Hepatic stellate cell (primary cell): Measurements from ENCODE around the gene MB21D2.
A peak's percentile ranks its signal among the peaks of the same experiment; 100 is the strongest.

Experiments used
- DNase-seq: peaks from one replicate; pipeline ENCODE4 v3.0.0; 2011; ENCODE audit warnings: low spot score

MB21D2 gene

GRCh38 chr3:192833177-192833890, 84.3 kb downstream of the MB21D2 start:
- DNase-seq = peak; percentile 47

- no peak for DNase-seq
Observed at GRCh38 chr3:192831801-192832347, 85.8 kb downstream of the MB21D2 start.

GRCh38 chr3:192831111-192831644, 86.5 kb downstream of the MB21D2 start:
- peak; percentile 74 for DNase-seq

DNA sequence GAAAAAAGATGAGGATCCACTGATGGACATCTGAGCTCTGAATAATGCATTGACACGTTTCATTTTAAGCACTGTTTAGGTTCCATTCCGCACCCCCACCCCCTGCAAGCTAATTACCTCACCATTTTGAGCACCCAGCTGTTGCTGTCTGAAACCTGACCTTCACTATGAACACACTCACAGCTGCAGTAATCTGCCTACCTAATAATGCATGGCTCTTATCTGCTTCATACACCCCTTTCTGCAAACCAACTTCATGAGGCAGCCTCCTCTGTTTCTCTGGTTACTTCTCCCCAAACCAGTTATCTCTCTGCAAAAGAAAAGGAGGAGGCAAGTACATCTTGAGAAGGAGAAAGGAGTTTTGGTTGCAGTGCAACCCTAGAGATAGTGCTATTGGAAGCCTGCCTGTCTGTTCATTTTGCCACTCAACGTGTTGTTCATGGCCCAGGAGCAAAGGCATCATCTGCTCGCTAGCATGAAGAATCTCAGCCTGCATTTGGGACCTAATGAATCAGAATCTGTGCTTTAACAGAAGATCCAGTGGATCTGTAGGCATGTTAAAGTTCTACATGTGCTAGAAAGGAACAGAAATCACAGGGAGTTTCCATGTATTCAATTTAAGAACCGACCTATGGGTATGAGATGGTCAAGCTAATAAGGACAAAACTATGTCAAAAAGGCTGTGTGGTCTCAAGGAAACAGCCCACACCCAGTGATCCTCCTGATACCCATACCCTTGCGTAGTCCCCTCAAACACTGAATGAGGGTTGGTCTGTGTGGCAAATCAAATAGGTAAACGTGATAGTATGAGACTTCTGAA, 87.2 kb downstream of the MB21D2 start:
- no peak for DNase-seq

DNA sequence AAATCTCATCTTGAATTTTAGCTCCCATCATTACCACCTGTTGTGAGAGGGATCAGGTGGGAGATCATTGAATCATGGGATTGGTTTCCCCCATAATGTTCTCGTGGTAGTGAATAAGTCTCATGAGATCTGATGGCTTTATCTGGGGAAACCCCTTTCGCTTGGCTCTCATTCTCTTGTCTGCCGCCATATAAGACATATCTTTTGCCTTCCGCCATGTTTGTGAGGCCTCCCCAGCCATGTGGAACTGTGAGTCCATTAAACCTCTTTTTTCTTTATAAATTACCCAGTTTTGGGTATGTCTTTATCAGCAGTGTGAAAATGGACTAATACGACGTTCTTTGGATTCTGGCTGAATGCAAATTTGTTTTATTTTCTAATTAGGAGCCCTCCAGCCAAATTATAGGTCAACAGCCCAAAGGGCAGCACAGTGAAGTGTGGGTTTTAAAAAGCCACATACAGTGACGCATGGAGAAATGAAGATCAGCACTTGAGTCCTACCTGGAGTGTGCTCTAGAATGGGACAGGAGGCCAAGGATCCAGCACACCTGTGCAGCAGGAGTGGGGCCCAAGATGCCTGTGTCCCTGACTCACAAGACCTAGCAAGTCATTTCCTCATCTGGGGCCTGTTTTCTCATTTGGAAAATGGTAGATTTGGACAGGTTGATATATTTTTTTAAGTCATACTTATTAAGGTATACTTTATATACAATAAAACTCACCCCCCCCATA, 89.6 kb downstream of the MB21D2 start:
- no peak for DNase-seq

DNA sequence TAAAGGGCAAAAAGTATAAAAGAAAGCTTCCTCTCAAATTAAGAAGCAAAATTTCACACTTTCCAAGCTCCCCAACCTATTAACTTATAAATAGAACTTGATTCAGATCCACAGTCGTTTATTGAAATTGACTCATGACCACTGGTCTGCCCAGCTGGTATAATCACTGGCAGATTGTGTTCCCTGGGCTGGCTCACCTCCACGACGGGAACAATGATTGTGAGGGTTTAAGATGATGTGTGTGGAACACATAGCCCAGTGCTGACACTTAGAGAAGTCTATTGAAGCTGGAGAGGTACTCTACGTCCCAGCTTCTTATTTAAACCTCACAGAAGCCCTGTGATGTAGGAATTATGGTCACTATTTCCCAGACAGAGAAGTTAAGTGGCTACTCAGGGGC, 90.4 kb downstream of the MB21D2 start:
- DNase-seq = no peak

DNA sequence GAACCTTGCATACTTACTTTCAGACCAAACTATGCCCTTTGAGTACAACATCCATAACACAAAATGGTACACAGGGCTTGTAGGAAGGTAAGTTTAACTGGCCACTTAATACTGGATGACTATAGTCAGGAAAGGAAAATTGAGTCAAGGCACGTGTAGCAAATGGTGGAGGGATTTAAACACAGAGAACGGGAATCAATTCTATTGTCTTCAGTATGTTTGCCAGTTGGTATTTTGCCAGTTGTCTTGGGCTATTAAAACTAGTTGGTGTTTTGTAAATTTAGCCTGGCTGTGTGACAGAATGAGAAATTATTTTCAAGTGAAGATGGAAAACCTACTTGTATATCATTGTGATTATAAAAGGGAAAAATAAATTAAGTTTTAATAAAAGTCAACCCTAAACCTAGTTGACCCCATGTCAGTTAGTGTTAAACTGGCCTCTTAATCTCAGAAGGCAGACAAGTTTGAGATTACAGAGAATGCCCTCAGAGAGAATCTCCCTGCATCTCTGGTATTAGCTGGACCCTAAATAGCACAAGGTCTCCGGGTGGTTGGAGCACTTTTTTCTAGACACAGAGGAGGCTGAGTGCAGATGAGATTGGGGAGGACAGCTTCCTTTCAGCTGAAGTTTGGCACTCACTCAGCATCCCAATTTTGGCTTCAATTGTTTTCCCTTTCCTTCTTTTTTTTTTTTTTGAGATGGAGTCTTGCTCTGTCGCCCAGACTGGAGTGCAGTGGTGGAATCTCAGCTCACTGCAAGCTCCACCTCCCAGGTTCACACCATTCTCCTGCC, 91.2 kb downstream of the MB21D2 start:
- DNase-seq = no peak

GRCh38 chr3:192825657-192826200, 91.9 kb downstream of the MB21D2 start:
- no peak for DNase-seq

DNA sequence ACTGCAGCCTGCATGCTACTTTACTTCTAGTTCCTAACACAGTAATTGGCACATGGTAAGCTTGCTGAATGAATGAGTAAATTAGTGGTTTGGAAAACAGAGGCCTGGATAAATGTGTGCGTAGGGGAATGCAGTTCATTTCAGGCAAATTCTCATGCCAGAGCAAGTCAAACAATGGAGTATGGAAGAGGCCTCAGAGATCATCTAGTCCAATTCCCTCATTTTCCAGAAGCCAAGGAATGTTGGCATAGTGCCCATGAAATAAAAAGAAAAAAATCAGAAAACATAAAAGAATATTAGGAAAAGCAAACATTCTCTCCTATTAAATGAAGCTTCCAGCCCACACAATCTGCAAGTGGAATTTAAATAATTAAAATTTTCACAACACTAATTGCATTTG, 92.4 kb downstream of the MB21D2 start:
- DNase-seq = no peak

DNA sequence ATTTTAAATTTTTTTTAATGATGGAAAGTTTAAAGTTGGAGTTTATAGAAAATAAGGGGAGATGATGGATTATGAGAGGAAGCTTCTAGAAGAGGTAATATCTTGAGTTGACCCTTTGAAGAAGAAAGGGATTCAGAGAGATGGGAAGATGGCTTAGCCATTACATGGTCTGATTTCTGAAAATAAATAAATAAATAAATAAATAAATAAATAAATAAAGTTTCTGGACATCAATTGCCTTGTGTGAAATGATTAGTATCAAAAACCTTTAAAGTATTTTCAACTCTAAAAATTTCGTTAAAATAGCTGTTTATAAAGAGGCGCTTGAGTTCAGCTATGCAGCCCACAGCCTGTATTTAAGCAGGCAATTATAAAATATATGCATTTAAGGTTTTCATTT, 93.3 kb downstream of the MB21D2 start:
- DNase-seq = no peak

DNA sequence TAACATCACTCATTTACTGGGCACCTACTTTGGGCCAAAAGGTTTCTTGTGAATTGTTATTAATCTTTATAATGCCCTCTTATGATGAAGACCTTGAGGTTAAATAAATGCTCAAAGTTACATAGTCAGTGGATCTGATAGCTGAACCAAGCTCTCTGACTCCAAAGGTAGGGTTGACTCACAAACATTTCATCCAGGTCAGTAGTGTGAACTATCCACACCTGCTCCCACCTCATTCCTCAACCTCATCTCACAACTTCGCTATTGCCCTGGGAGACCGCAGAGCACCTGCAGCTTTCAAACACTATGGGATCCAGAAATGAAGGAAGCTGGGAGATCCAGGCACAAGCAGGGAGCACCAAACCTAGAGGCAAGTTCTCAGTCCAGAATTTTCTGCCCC, 96.5 kb downstream of the MB21D2 start:
- DNase-seq = no peak

DNA sequence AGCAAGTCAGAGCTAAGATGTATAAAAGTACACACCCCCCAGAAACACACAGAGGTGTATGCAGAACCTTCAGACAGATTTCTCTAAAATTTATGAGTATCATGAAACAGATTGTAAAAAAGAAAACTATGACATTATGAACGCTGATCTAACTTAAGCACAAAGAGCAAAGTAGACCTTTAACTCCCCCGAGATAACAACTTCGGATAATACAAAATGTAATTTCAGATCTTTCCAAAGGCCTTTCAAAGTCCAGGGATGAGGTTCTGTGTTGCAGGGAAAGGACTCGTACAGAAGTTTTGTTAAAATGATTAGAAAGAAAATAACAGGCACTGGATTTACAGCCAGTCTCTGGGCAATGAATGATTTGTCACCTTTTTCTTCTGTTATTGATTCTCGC, 97.5 kb downstream of the MB21D2 start:
- DNase-seq = no peak

GRCh38 chr3:192819001-192819569, 98.6 kb downstream of the MB21D2 start:
- peak; percentile 72 for DNase-seq

DNA sequence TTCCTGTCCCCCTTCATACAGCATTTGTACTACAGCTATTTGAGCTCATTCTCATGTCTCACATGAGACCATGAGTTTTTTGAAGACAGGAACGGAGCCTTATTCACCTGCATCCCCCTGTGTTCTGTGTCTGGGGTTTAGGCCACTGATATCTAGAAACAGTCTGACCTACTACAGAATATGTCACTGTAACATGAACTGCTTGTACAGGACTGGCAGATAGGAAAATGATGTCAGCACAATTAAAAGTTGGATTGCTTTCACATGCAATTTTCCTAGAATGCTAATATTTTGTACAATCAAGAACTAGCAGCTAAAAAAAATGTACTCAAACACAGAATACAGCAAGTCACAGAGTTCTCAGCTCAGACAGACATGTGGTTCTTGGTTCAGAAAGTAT, 99.5 kb downstream of the MB21D2 start:
- DNase-seq = no peak

GRCh38 chr3:192817506-192817905, 100.2 kb downstream of the MB21D2 start:
- no peak for DNase-seq

- DNase-seq = no peak
Observed at GRCh38 chr3:192817053-192817452, 100.6 kb downstream of the MB21D2 start.

DNA sequence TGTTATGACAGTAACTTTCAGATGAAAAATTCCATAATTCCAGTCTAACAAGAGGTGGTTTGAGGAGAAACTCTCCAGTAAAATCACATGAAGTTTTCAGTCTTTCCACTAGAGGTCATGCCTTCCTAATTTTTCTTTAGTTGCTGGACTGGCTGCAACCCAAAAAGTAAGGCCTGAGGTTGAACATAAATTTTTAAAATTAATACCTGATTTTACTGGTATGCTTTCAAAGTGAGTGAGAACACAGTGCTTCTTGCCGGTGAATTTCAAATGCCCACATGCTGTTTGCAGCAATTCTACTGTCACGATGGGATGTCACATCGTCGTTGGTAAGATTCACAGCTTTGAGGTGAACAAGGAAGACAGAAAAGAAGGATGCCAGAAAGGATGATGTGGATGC, 101.3 kb downstream of the MB21D2 start:
- DNase-seq = no peak

GRCh38 chr3:192812743-192813383, 104.8 kb downstream of the MB21D2 start:
- no peak for DNase-seq

DNA sequence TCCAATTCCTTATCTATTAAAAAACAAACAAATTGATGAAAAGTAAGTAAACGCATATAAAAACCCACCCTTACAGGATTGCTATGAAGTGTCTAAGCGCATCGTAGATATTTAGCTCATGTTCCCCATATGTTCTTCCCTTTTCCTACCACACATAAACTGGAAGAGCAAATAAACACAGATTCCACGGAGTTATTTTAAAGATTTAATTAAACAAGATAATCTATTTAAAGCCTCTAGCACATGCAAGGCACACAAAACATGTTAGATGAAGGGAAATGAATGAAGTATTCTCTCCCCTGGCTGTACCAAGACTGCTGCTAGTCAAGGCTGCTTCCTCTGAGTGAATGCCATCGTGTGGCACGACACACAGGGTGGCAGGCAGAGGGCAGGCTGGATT, 111.9 kb downstream of the MB21D2 start:
- DNase-seq = no peak

DNA sequence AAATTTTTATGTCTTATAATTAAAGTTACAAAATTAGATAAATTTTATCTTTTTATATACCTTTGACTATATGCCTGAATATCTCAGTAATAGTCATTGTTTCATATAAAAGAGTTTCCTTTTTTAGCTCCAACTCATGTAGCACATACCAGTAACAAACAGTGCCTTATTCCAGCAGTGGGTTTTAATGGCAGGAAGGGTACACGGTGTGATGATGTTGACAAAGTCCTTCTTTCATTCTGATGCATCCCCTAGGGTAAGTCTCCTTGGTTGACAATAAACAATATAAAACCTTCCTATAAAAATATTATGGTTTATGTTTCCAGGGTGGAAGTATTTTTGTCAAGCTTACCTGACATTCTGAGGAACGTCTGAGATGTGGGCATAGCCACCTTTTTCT, 113.2 kb downstream of the MB21D2 start:
- DNase-seq = no peak
